Left ventricle myocardium superior (tissue), 1 donor: Measurements from ENCODE around the gene ARHGAP9. TPM values are rescaled to one million over a fixed set of nuclear protein-coding genes. Genes with fewer than 3 reads are reported as not detected.
"Not testable (repeated sequence)": the region's sequence is repeated elsewhere in the genome, so short reads cannot be mapped to it uniquely, and the experiment has no call there.

Experiments used
- ATAC-seq: fragments of 200-7000 bp; cut with Tn5 transposase; one replicate; pipeline ENCODE4 v1.9.1; 2020; ENCODE audit warnings: mild to moderate bottlenecking, moderate library complexity
- DNase-seq: peaks from one replicate; pipeline ENCODE4 v3.0.0-alpha.2; 2020
- intact Hi-C: fragments of 100-400 bp; cut with micrococcal nuclease; formaldehyde crosslinking; loops from one replicate; pipeline ENCODE4 v1.11.0; 2022
- total RNA-seq: library from RNA; stranded (reverse); fragmentation: NEBNext Ultra II Directional; extraction: Animal tissue kit (Norgen Biotek cat#: 25700); gene quantifications from one replicate; pipeline ENCODE4 v1.2.1, GENCODE V29; 2021
- donor health status: DM: no; HTN: yes; CAD: no; lungs with severe emphysema.

ARHGAP9 gene
- total RNA-seq, 1 donor from 2014 or later: 5.7 TPM

- DNase-seq (no peak), ATAC-seq (no peak)
- intact Hi-C loops: no loop called here
Observed at GRCh38 chr12:57518176-57518919, 38.7 kb upstream of the ARHGAP9 start.

- ATAC-seq, intact Hi-C loops: not testable (repeated sequence)
Observed at GRCh38 chr12:57517718-57518117, 38.1 kb upstream of the ARHGAP9 start.

GRCh38 chr12:57517187-57517586 lies 37.5 kb upstream of the ARHGAP9 start:
- ATAC-seq: no peak
- no peak for DNase-seq
- intact Hi-C loops: no loop called here

More at GRCh38 chr12:57517718-57518117, 38.1 kb upstream of the ARHGAP9 start:
- not testable (repeated sequence) for DNase-seq

- ATAC-seq: no peak
- DNase-seq: no peak
- intact Hi-C loops: no loop called here
Observed at GRCh38 chr12:57516617-57517153, 37.0 kb upstream of the ARHGAP9 start.

- DNase-seq: no peak
- no peak for ATAC-seq
- intact Hi-C loops: no loop called here
Observed at GRCh38 chr12:57515934-57516541, 36.4 kb upstream of the ARHGAP9 start.

GRCh38 chr12:57515408-57515933 lies 35.8 kb upstream of the ARHGAP9 start:
- DNase-seq: no peak
- intact Hi-C loops: no loop called here
- no peak for ATAC-seq

- DNase-seq: no peak
- intact Hi-C loops: no loop called here
Observed at GRCh38 chr12:57514720-57515407, 35.2 kb upstream of the ARHGAP9 start.

GRCh38 chr12:57514246-57514645 lies 34.6 kb upstream of the ARHGAP9 start:
- intact Hi-C loops, ATAC-seq, DNase-seq: not testable (repeated sequence)

More at GRCh38 chr12:57514720-57515407, 35.2 kb upstream of the ARHGAP9 start:
- no peak for ATAC-seq

- DNase-seq, intact Hi-C loops, ATAC-seq: not testable (repeated sequence)
Observed at GRCh38 chr12:57513677-57514076, 34.0 kb upstream of the ARHGAP9 start.

- intact Hi-C loops: no loop called here
- DNase-seq (no peak), ATAC-seq (no peak)
Observed at GRCh38 chr12:57513266-57513665, 33.6 kb upstream of the ARHGAP9 start.

GRCh38 chr12:57512665-57513064 lies 33.0 kb upstream of the ARHGAP9 start:
- DNase-seq (no peak), ATAC-seq (no peak)
- intact Hi-C loops: no loop called here

- ATAC-seq (no peak), DNase-seq (no peak)
- intact Hi-C loops: no loop called here
Observed at GRCh38 chr12:57511588-57512325, 32.1 kb upstream of the ARHGAP9 start.

- DNase-seq (no peak), ATAC-seq (no peak)
- intact Hi-C loops: no loop called here
Observed at GRCh38 chr12:57511161-57511560, 31.5 kb upstream of the ARHGAP9 start.

- intact Hi-C loops, ATAC-seq, DNase-seq: not testable (repeated sequence)
Observed at GRCh38 chr12:57507796-57508195, 28.1 kb upstream of the ARHGAP9 start.

GRCh38 chr12:57506541-57506940 lies 26.9 kb upstream of the ARHGAP9 start:
- DNase-seq, ATAC-seq, intact Hi-C loops: not testable (repeated sequence)

GRCh38 chr12:57502311-57502969 lies 22.8 kb upstream of the ARHGAP9 start:
- intact Hi-C loops, DNase-seq, ATAC-seq: not testable (repeated sequence)

- ATAC-seq (no peak), DNase-seq (no peak)
- intact Hi-C loops: no loop called here
Observed at GRCh38 chr12:57500213-57500612, 20.5 kb upstream of the ARHGAP9 start.

- DNase-seq: no peak
- no peak for ATAC-seq
- intact Hi-C loops: no loop called here
Observed at GRCh38 chr12:57498571-57498970, 18.9 kb upstream of the ARHGAP9 start.
